ENCODE results near the gene SCFD2. TPM values are rescaled to one million over a fixed set of nuclear protein-coding genes. Genes with fewer than 3 reads are reported as not detected.

The SCFD2 gene
- total RNA-seq, 3 donors from 2014 or later: 22.8 to 33.8 (median 25.0) TPM

DNA sequence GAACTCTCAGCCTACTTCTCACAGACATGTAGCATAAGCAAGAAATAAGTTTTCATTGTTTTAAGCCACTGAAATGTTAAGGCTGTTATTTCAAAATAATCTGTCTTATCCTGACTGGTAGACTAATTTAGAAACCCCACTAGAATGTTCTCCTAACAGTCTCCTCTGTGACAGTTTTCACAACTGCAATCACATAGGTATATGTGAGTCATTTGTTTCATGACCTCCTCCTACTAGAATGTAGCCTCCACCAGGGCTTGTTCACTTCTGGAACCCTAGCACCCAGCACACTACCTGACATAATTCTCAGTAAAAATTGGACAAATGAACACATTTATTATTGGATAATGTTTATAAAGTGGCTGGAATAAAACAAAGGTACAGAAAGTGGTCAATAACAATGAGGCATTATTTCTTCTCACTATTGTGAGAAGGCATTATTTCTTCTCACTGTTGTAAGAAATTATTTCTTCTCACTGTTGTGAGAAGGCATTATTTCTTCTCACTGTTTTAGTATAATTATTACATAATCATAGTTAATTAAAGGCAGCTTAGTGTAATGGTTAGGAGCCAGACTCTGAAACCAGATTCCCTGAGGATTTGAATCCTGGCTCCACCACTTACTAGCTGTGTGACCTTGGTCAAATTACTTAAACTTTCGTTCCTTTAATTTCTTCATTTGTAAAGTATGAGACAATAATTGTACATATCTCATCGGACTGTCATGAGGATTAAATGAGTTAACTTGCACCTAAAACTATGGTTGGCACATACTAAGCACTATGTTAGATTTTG is 252.2 kb downstream of the SCFD2 start:
- DNase-seq (ENCODE audit: low spot score in 2 of 2): no peak
- intact Hi-C loops (cut with DNase I; ENCODE audit: low total_unique reads): no loop called here
- H3K9me3 ChIP-seq: no peaks in the 10 kb centered on the region

DNA sequence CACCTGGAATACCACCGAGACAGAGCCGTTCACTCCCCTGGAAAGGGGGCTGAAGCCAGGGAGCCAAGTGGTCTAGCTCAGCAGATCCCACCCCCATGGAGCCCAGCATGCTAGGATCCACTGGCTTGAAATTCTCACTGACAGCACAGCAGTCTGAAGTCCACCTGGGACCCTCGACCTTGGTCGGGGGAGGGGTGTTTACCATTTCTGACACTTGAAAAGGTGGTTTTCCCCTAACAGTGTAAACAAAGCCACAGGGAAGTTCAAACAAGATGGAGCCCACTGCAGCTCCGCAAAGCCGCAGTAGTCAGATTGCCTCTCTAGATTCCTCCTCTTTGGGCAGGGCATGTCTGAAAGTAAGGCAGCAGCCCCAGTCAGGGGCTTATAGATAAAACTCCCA is 260.5 kb downstream of the SCFD2 start:
- H3K27ac ChIP-seq: no peak overlapping the region
- TF ChIP-seq POLR2AphosphoS5 (IDR thresholded peaks at IDR 0.05): no peak
- TF ChIP-seq, protein P1, sequence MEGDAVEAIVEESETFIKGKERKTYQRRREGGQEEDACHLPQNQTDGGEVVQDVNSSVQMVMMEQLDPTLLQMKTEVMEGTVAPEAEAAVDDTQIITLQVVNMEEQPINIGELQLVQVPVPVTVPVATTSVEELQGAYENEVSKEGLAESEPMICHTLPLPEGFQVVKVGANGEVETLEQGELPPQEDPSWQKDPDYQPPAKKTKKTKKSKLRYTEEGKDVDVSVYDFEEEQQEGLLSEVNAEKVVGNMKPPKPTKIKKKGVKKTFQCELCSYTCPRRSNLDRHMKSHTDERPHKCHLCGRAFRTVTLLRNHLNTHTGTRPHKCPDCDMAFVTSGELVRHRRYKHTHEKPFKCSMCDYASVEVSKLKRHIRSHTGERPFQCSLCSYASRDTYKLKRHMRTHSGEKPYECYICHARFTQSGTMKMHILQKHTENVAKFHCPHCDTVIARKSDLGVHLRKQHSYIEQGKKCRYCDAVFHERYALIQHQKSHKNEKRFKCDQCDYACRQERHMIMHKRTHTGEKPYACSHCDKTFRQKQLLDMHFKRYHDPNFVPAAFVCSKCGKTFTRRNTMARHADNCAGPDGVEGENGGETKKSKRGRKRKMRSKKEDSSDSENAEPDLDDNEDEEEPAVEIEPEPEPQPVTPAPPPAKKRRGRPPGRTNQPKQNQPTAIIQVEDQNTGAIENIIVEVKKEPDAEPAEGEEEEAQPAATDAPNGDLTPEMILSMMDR (IDR thresholded peaks at IDR 0.05): no peak
- no peaks in the 10 kb centered on the region for H3K4me1 ChIP-seq
- intact Hi-C loops (cut with DNase I; ENCODE audit: low total_unique reads): no loop called here
- H3K27me3 ChIP-seq: no peaks in the 10 kb centered on the region
- H3K4me3 ChIP-seq: no peak overlapping the region
- no peaks in the 10 kb centered on the region for H3K9me3 ChIP-seq
- no peaks in the 10 kb centered on the region for H3K36me3 ChIP-seq
- no peak for DNase-seq (ENCODE audit: low spot score in 2 of 2)

More for the DNA sequence above, 252.2 kb downstream of the SCFD2 start:
- no peaks in the 10 kb centered on the region for H3K27me3 ChIP-seq
- no peak overlapping the region for H3K4me3 ChIP-seq
- H3K27ac ChIP-seq: no peak overlapping the region
- TF ChIP-seq, protein P1 (IDR thresholded peaks at IDR 0.05): no peak
- no peak for TF ChIP-seq POLR2AphosphoS5 (IDR thresholded peaks at IDR 0.05)
- TF ChIP-seq POLR2A (IDR thresholded peaks at IDR 0.05): no peak
- no peaks in the 10 kb centered on the region for H3K4me1 ChIP-seq
- no peaks in the 10 kb centered on the region for H3K36me3 ChIP-seq

DNA sequence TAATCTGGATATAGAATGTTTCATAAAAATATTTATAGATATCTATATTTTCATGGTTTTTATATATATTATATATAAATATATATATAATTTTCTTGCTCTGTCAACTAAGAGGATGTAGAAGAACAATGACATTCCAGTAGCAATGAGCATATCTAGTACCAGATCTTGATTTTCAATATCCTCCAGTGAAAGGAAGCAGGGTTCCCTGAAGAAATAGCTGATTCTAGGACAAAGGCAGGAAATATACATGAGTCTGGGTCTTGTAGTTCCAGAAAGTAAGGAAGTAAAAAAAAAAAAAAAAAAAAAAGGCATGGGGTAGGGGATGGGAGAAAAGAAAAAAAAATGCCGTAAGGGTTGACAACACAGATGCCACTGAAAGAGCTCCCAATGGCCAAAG is 262.4 kb downstream of the SCFD2 start:
- no peaks in the 10 kb centered on the region for H3K4me1 ChIP-seq
- no peaks in the 10 kb centered on the region for H3K9me3 ChIP-seq
- H3K27ac ChIP-seq: no peak overlapping the region
- DNase-seq (ENCODE audit: low spot score in 2 of 2): no peak
- intact Hi-C loops (cut with DNase I; ENCODE audit: low total_unique reads): no loop called here
- no peak overlapping the region for H3K4me3 ChIP-seq
- no peaks in the 10 kb centered on the region for H3K27me3 ChIP-seq
- H3K36me3 ChIP-seq: no peaks in the 10 kb centered on the region
- TF ChIP-seq, protein P1 (IDR thresholded peaks at IDR 0.05): no peak
- TF ChIP-seq POLR2AphosphoS5 (IDR thresholded peaks at IDR 0.05) (no peak), POLR2A (IDR thresholded peaks at IDR 0.05) (no peak)

DNA sequence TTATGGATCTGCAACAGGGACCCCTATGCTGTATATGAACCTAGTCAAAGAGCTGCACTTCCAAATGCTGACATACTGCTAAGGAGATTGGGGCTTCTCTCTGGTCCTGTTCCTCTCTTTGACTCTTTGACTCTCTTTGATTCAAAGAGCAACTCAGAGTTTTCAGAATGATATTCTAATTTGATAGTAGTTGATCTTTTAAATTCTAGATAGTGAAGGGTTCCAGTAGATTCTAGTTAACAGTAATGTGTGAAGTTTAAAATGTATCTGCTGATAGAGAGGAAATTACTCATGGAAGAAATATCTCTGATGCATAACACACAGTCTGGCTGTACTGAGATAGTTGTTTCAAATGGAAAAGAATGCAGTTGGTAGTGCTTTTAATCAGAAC is 264.7 kb downstream of the SCFD2 start:
- no peaks in the 10 kb centered on the region for H3K4me1 ChIP-seq
- no peaks in the 10 kb centered on the region for H3K9me3 ChIP-seq
- H3K27me3 ChIP-seq: no peaks in the 10 kb centered on the region
- intact Hi-C loops (cut with DNase I; ENCODE audit: low total_unique reads): no loop called here
- H3K36me3 ChIP-seq: no peaks in the 10 kb centered on the region
- no peak overlapping the region for H3K27ac ChIP-seq
- TF ChIP-seq, protein P1 (IDR thresholded peaks at IDR 0.05): no peak
- TF ChIP-seq POLR2A (IDR thresholded peaks at IDR 0.05) (no peak), POLR2AphosphoS5 (IDR thresholded peaks at IDR 0.05) (no peak)
- no peak overlapping the region for H3K4me3 ChIP-seq
- DNase-seq (ENCODE audit: low spot score in 2 of 2): no peak

DNA sequence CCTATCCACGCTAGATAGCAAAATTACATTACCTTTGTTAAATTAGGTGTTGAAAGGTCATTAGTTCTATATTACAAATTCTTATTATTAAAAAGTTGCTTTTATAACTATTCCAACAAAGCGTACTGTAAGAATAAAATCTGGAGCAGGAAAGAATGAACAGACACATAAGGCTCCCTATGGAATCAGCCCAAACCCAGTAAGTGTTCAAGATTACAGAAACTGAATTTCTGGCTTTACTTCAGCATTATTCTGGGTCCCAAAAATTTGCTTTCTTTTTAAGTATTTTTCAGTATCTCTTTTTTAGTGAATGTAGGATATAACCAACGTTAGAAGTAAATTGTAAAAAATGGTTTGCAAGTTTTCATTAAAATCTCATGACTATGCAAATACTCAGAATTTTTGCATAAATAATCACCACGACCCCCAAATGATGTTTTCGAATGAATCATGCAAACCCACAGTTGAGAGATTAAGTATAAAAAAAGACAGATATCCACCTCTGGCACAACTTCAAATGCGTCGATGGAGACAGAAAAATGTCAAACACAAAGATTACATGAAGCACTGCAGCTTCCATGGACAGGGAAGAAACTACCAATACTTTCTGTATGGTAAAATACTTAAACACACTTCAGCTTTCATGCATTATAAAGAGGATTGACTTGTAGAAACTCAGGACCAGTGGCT is 265.2 kb downstream of the SCFD2 start:
- intact Hi-C loops (cut with DNase I; ENCODE audit: low total_unique reads): no loop called here
- TF ChIP-seq, protein P1 (IDR thresholded peaks at IDR 0.05): no peak
- no peak for TF ChIP-seq POLR2AphosphoS5 (IDR thresholded peaks at IDR 0.05)
- no peak for TF ChIP-seq POLR2A (IDR thresholded peaks at IDR 0.05)
- no peak for DNase-seq (ENCODE audit: low spot score in 2 of 2)
- H3K27ac ChIP-seq: no peak overlapping the region
- no peak overlapping the region for H3K4me3 ChIP-seq
- no peaks in the 10 kb centered on the region for H3K9me3 ChIP-seq
- H3K27me3 ChIP-seq: no peaks in the 10 kb centered on the region
- H3K36me3 ChIP-seq: no peaks in the 10 kb centered on the region
- H3K4me1 ChIP-seq: no peaks in the 10 kb centered on the region
